ENCODE results near the gene SOWAHA.

- TF ChIP-seq EZH2 (IDR thresholded peaks at IDR 0.05; ENCODE audit: borderline replicate concordance, low read depth, low read length, poor library complexity, severe bottlenecking) (no peak), CTCF (conservative IDR thresholded peaks at IDR 0.05; ENCODE audit: low read depth, low read length) (no peak)
Measured at GRCh38 chr5:132773114-132773513, 40.0 kb upstream of the SOWAHA start.

Data from A673 (cell line).